Esophagus muscularis mucosa (tissue), 4 donors: ENCODE measurements around the gene ALG12. TPM values are rescaled to one million over a fixed set of nuclear protein-coding genes. Genes with fewer than 3 reads are reported as not detected.
A peak's percentile ranks its signal among the peaks of the same experiment; 100 is the strongest.

Source experiments
- DNase-seq: peaks from one replicate; pipeline ENCODE4 v3.0.0-alpha.2; 2017; ENCODE audit errors: extremely low spot score
- H3K27ac ChIP-seq, 4 donors: fragments of 200-600 bp; sonication (generic); replicated peaks in 1 of 4; 1 replicate in 3 of 4; 2 replicates in 1 of 4; pipeline ENCODE4 v1.5.1; 2016 to 2019; ENCODE audit warnings: mild to moderate bottlenecking in 1 of 4
- H3K27me3 ChIP-seq, 4 donors: fragments of 200-600 bp; sonication (generic); one replicate each; pipeline versions ENCODE4 v1.5.1 to v1.6.0; 2016 to 2019
- H3K36me3 ChIP-seq, 4 donors: fragments of 200-600 bp; sonication (generic); one replicate each; pipeline ENCODE4 v1.5.1; 2016 to 2019
- H3K4me1 ChIP-seq, 4 donors: fragments of 200-600 bp; sonication (generic); one replicate each; pipeline ENCODE4 v1.5.1; 2016 to 2019
- H3K4me3 ChIP-seq, 4 donors: fragments of 200-600 bp; sonication (generic); 1 replicate in 2 of 4; 2 replicates in 2 of 4; pipeline ENCODE4 v1.5.1; 2016 to 2019; ENCODE audit warnings: mild to moderate bottlenecking in 4 of 4, moderate library complexity in 1 of 4
- H3K9me3 ChIP-seq, 4 donors: fragments of 200-600 bp; sonication (generic); 1 replicate in 3 of 4; 2 replicates in 1 of 4; pipeline ENCODE4 v1.5.1; 2016 to 2019
- CTCF ChIP-seq, 3 experiments: fragments of 200-600 bp in 2 of 3; fragments of 450-650 bp in 1 of 3; sonication (generic) in 2 of 3; IDR thresholded peaks; one replicate each; pipeline ENCODE4 v1.5.1; 2017 to 2019; ENCODE audit warnings: antibody characterized with exemption in 3 of 3, mild to moderate bottlenecking in 2 of 3, moderate library complexity in 1 of 3
- EP300 ChIP-seq: sonication (generic); formaldehyde crosslinking; IDR thresholded peaks from one replicate; pipeline ENCODE4 v1.6.1; 2017; ENCODE audit warnings: antibody characterized with exemption
- POLR2A ChIP-seq: fragments of 450-650 bp; IDR thresholded peaks from one replicate; pipeline ENCODE4 v1.6.1; 2017; ENCODE audit warnings: antibody characterized with exemption, moderate library complexity, mild to moderate bottlenecking, low read depth
- POLR2AphosphoS5 ChIP-seq, 2 donors: sonication (generic); formaldehyde crosslinking; IDR thresholded peaks; one replicate each; pipeline ENCODE4 v1.6.1; 2017; ENCODE audit warnings: antibody characterized with exemption in 2 of 2
- WGBS: methylation state at CpG from one replicate; pipeline ENCODE4 v1.1.5; 2018; 5-methylcytosine and 5-hydroxymethylcytosine counted together
- intact Hi-C: fragments of 100-400 bp; cut with DNase I; formaldehyde crosslinking; loops from one replicate; pipeline ENCODE4 v1.15.1; 2023
- total RNA-seq, 4 donors: library from RNA; depleted of rRNA; stranded (reverse); fragments of >200 nt; gene quantifications; one replicate each; pipeline versions ENCODE4 v1.1.0 to v1.2.1, GENCODE V29; 2016

Gene ALG12
- total RNA-seq, 4 donors from 2014 or later, result 17.7 to 28.0 (median 23.8) TPM

GRCh38 chr22:49922926-49923325, 4.7 kb upstream of the ALG12 start:
- no peak for TF ChIP-seq POLR2A
- no peak for TF ChIP-seq CTCF (IDR thresholded peaks at IDR 0.05)
- no peak for TF ChIP-seq EP300
- TF ChIP-seq POLR2AphosphoS5 (IDR thresholded peaks at IDR 0.05), result no peak
- peak overlapping the region; percentile 40 to 58 (median 46) for H3K27ac ChIP-seq
- 84% methylated on average over 16 of the region's 25 CpGs for WGBS
- peaks cover 20 to 57% (median 40%) of the 10 kb centered on the region in 4 donors for H3K36me3 ChIP-seq
- peak overlapping the region in 1 of 4 donors; percentile 3 for H3K4me3 ChIP-seq
- no peaks in the 10 kb centered on the region for H3K27me3 ChIP-seq
- H3K4me1 ChIP-seq, result peaks cover 11 to 34% (median 23%) of the 10 kb centered on the region in 4 donors
- intact Hi-C loops, result no loop called here
- DNase-seq, result no peak
- H3K9me3 ChIP-seq, result no peaks in the 10 kb centered on the region

DNA sequence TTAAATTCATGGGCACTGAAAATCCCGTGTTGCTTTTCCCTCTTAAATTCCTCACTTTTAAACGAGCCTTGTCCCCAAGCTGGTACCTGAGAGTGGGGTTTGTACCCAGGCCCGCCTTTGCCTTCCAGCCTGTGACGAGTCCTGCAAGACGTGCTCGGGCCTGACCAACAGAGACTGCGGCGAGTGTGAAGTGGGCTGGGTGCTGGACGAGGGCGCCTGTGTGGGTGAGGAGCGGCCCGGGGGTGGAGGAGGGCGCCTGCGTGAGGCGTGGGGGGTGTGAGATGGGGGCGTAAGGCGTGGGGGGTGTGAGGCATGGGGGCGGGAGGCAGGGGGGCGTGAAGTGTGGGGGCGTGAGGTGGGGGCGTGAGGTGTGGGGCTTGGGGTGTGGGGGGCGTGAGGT, 4.2 kb upstream of the ALG12 start:
- Histone ChIP-seq H3K9me3 (no peaks in the 10 kb centered on the region), H3K27ac (no peak overlapping the region), H3K4me3 (no peak overlapping the region), H3K4me1 (peaks cover 11 to 39% (median 27%) of the 10 kb centered on the region in 4 donors), H3K27me3 (no peaks in the 10 kb centered on the region), H3K36me3 (peaks cover 20 to 56% (median 36%) of the 10 kb centered on the region in 4 donors)
- TF ChIP-seq POLR2AphosphoS5 (IDR thresholded peaks at IDR 0.05) (no peak), EP300 (no peak), POLR2A (no peak), CTCF (IDR thresholded peaks at IDR 0.05) (no peak)
- 76% methylated on average over 2 of the region's 22 CpGs for WGBS
- intact Hi-C loops, result no loop called here
- no peak for DNase-seq

- WGBS, result 88% methylated on average over 25 of the region's 35 CpGs
- no peak overlapping the region for H3K4me3 ChIP-seq
- no peaks in the 10 kb centered on the region for H3K9me3 ChIP-seq
- peaks cover 20 to 50% (median 34%) of the 10 kb centered on the region in 4 donors for H3K36me3 ChIP-seq
- H3K4me1 ChIP-seq, result peaks cover 15 to 47% (median 34%) of the 10 kb centered on the region in 4 donors
- no peak for DNase-seq
- intact Hi-C loops, result no loop called here
- no peak overlapping the region for H3K27ac ChIP-seq
- TF ChIP-seq CTCF (IDR thresholded peaks at IDR 0.05) (no peak), POLR2AphosphoS5 (IDR thresholded peaks at IDR 0.05) (no peak), EP300 (no peak), POLR2A (no peak)
- H3K27me3 ChIP-seq, result no peaks in the 10 kb centered on the region
Observed at GRCh38 chr22:49921508-49922278, 3.5 kb upstream of the ALG12 start.

DNA sequence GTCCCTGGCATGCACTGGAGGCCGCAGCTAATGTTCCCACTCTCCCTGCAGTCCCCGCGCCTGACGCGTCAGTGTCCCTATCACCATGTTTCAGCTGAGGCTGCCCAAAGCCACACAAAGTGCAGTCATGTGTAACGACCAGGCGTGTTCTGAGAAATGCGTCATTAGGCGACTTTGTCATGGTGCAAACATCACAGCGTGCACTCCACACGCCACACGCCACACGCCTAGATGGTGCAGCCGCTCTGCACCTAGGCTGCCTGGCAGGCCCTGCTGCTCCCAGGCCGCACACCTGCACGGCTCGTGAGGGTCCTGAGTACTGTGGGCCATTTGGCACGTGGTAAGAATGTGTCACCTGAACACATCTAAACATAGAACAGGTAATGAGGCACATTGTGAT, 2.6 kb upstream of the ALG12 start:
- intact Hi-C loops, result no loop called here

More for the DNA sequence above, 2.6 kb upstream of the ALG12 start:
- H3K27ac ChIP-seq, result no peak overlapping the region
- H3K36me3 ChIP-seq, result peaks cover 20 to 45% (median 32%) of the 10 kb centered on the region in 4 donors
- no peaks in the 10 kb centered on the region for H3K27me3 ChIP-seq
- H3K4me1 ChIP-seq, result peaks cover 15 to 53% (median 39%) of the 10 kb centered on the region in 4 donors
- DNase-seq, result no peak
- no peak overlapping the region for H3K4me3 ChIP-seq
- 95% methylated on average over 17 of the region's 18 CpGs for WGBS
- no peak for TF ChIP-seq POLR2A
- TF ChIP-seq EP300, result no peak
- TF ChIP-seq POLR2AphosphoS5 (IDR thresholded peaks at IDR 0.05), result no peak
- TF ChIP-seq CTCF (IDR thresholded peaks at IDR 0.05), result no peak
- no peaks in the 10 kb centered on the region for H3K9me3 ChIP-seq
